HCT116 (cell line): ENCODE measurements around the gene CPLX4.

Source experiments
- EGR1 ChIP-seq: IDR thresholded peaks from 2 replicates; pipeline ENCODE4 v1.6.1; 2012; ENCODE audit warnings: low read depth
- TF ChIP-seq, protein P1 (sequence below), 3 experiments: fragments of 200-600 bp in 1 of 3; sonication (generic) in 1 of 3; IDR thresholded peaks in 2 of 3; conservative IDR thresholded peaks in 1 of 3; 2 replicates each; pipeline ENCODE4 v1.5.1; 2012 to 2017; ENCODE audit warnings: low read depth in 2 of 3, low read length in 2 of 3, antibody characterized with exemption in 1 of 3, borderline replicate concordance in 1 of 3, control low read depth in 1 of 3, mild to moderate bottlenecking in 1 of 3, mixed read lengths in 1 of 3, mixed run types in 1 of 3, moderate library complexity in 1 of 3; ENCODE audit not compliant: insufficient read depth in 1 of 3

GRCh38 chr18:59340817-59341216 is 22.4 kb upstream of the CPLX4 start:
- TF ChIP-seq EGR1 = no peak
- TF ChIP-seq, protein P1, sequence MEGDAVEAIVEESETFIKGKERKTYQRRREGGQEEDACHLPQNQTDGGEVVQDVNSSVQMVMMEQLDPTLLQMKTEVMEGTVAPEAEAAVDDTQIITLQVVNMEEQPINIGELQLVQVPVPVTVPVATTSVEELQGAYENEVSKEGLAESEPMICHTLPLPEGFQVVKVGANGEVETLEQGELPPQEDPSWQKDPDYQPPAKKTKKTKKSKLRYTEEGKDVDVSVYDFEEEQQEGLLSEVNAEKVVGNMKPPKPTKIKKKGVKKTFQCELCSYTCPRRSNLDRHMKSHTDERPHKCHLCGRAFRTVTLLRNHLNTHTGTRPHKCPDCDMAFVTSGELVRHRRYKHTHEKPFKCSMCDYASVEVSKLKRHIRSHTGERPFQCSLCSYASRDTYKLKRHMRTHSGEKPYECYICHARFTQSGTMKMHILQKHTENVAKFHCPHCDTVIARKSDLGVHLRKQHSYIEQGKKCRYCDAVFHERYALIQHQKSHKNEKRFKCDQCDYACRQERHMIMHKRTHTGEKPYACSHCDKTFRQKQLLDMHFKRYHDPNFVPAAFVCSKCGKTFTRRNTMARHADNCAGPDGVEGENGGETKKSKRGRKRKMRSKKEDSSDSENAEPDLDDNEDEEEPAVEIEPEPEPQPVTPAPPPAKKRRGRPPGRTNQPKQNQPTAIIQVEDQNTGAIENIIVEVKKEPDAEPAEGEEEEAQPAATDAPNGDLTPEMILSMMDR (IDR thresholded peaks at IDR 0.05 in 2 of 3, conservative IDR thresholded peaks at IDR 0.05 in 1 of 3; ENCODE audit: borderline replicate concordance in 1 of 3, insufficient read depth in 1 of 3, low read depth in 2 of 3, low read length in 2 of 3) = no peak
